Gastroesophageal sphincter (tissue), 3 donors: ENCODE data around the gene MRPL55.

Experiments used
- CTCF ChIP-seq, 4 experiments: fragments of 200-600 bp in 2 of 4; fragments of 450-650 bp in 2 of 4; sonication (generic) in 1 of 4; IDR thresholded peaks; one replicate each; pipeline ENCODE4 v1.5.1; 2017 to 2019; ENCODE audit warnings: antibody characterized with exemption in 4 of 4, mild to moderate bottlenecking in 2 of 4, moderate library complexity in 2 of 4
- POLR2A ChIP-seq, 2 donors: fragments of 450-650 bp; IDR thresholded peaks; one replicate each; pipeline ENCODE4 v1.6.1; 2017; ENCODE audit warnings: antibody characterized with exemption in 2 of 2, mild to moderate bottlenecking in 2 of 2, moderate library complexity in 1 of 2
- POLR2AphosphoS5 ChIP-seq: sonication (generic); formaldehyde crosslinking; IDR thresholded peaks from one replicate; pipeline ENCODE4 v1.6.1; 2017; ENCODE audit warnings: antibody characterized with exemption

- TF ChIP-seq CTCF (IDR thresholded peaks at IDR 0.05) (no peak), POLR2A (IDR thresholded peaks at IDR 0.05) (no peak), POLR2AphosphoS5 (no peak)
Observed at GRCh38 chr1:228151180-228151925, 42.3 kb upstream of the MRPL55 start.
